IMR-90 (cell line): Measurements from ENCODE around the gene CDKN2C. TPM values are rescaled to one million over a fixed set of nuclear protein-coding genes. Genes with fewer than 3 reads are reported as not detected.

Source experiments
- ATAC-seq: fragments of 200-7000 bp; cut with Tn5 transposase; 2 replicates; pipeline ENCODE4 v1.9.1; 2020; ENCODE audit warnings: low read depth, mild to moderate bottlenecking, moderate library complexity
- BruUV-seq: library from RNA; stranded (reverse); fragments of 400-500 nt; replicated peaks from 2 replicates; lab custom pipeline; 2021; lab: Mats Ljungman, UMichigan
- CTCF ChIA-PET: fragments of 300-600 bp; formaldehyde crosslinking; extraction: SDS; loops from one replicate; lab custom pipeline; 2021; ENCODE audit warnings: antibody characterized with exemption; lab: Yijun Ruan, JAX
- POLR2A ChIA-PET: fragments of 300-600 bp; sonication (Branson Sonifier 250); formaldehyde crosslinking; loops from one replicate; lab custom pipeline; 2022; ENCODE audit warnings: antibody characterized with exemption; ENCODE audit not compliant: unreplicated experiment; lab: Charles Lee
- DNase-seq: peaks from one replicate; pipeline ENCODE4 v3.0.0; 2013
- H2AFZ ChIP-seq: replicated peaks from 2 replicates; pipeline ENCODE3; 2013; ENCODE audit warnings: low read length, mild to moderate bottlenecking; ENCODE audit not compliant: poor library complexity
- H2AK5ac ChIP-seq: 2 replicates; pipeline ENCODE4 v1.6.1; 2013; ENCODE audit warnings: low read depth, low read length, inconsistent platforms
- H2AK9ac ChIP-seq: replicated peaks from 2 replicates; pipeline ENCODE3; 2013; ENCODE audit warnings: mild to moderate bottlenecking, low read depth, low read length, moderate library complexity; ENCODE audit not compliant: poor library complexity
- H2BK120ac ChIP-seq: 2 replicates; pipeline ENCODE4 v1.6.1; 2013; ENCODE audit warnings: low read depth, low read length, inconsistent platforms
- H2BK15ac ChIP-seq: 3 replicates; pipeline ENCODE4 v1.6.1; 2013; ENCODE audit warnings: low read depth, low read length, inconsistent platforms
- H2BK20ac ChIP-seq: 2 replicates; pipeline ENCODE4 v1.6.1; 2013; ENCODE audit warnings: low read depth, mild to moderate bottlenecking, inconsistent platforms, low read length, moderate library complexity
- H2BK5ac ChIP-seq: 2 replicates; pipeline ENCODE4 v1.6.1; 2013; ENCODE audit warnings: mild to moderate bottlenecking, low read depth, low read length, inconsistent platforms; ENCODE audit not compliant: poor library complexity, severe bottlenecking
- H3K14ac ChIP-seq: replicated peaks from 2 replicates; pipeline ENCODE4 v1.6.1; 2013; ENCODE audit warnings: low read depth, low read length, inconsistent platforms
- H3K18ac ChIP-seq: 2 replicates; pipeline ENCODE4 v1.6.1; 2013; ENCODE audit warnings: low read depth, low read length, control low read depth
- H3K23ac ChIP-seq: 2 replicates; pipeline ENCODE4 v1.6.1; 2013; ENCODE audit warnings: low read depth, low read length, inconsistent platforms
- H3K27ac ChIP-seq: 2 replicates; pipeline ENCODE4 v1.5.1; 2013; ENCODE audit warnings: mild to moderate bottlenecking, control low read depth, low read length; ENCODE audit not compliant: insufficient read depth
- H3K27me3 ChIP-seq: 2 replicates; pipeline ENCODE4 v1.6.1; 2013; ENCODE audit warnings: low read length; ENCODE audit not compliant: control insufficient read depth, insufficient read depth
- H3K36me3 ChIP-seq: 2 replicates; pipeline ENCODE4 v1.6.1; 2013; ENCODE audit warnings: low read length, mixed read lengths; ENCODE audit not compliant: control insufficient read depth, insufficient read depth
- H3K4ac ChIP-seq: 2 replicates; pipeline ENCODE4 v1.6.1; 2013; ENCODE audit warnings: low read depth, low read length, inconsistent platforms
- H3K4me1 ChIP-seq: 2 replicates; pipeline ENCODE4 v1.6.1; 2013; ENCODE audit warnings: low read length, mixed read lengths; ENCODE audit not compliant: control insufficient read depth, insufficient read depth
- H3K4me2 ChIP-seq: 2 replicates; pipeline ENCODE4 v1.6.1; 2013; ENCODE audit warnings: low read depth, mild to moderate bottlenecking, control low read depth, low read length, moderate library complexity
- H3K4me3 ChIP-seq: 2 replicates; pipeline ENCODE4 v1.5.1; 2013; ENCODE audit warnings: low read depth, mild to moderate bottlenecking, control low read depth, low read length, moderate library complexity; ENCODE audit not compliant: insufficient read depth
- H3K56ac ChIP-seq: 2 replicates; pipeline ENCODE4 v1.6.1; 2013; ENCODE audit warnings: low read length, inconsistent platforms; ENCODE audit not compliant: insufficient read depth; ENCODE audit errors: extremely low read depth
- H3K79me1 ChIP-seq, 2 experiments: 2 replicates each; pipeline ENCODE4 v1.6.1; 2013; ENCODE audit warnings: low read length in 2 of 2, inconsistent platforms in 1 of 2, low read depth in 1 of 2
- H3K9ac ChIP-seq: 2 replicates; pipeline ENCODE4 v1.6.1; 2013; ENCODE audit warnings: low read depth, low read length, control low read depth
- H3K9me1 ChIP-seq: 2 replicates; pipeline ENCODE4 v1.6.1; 2013; ENCODE audit warnings: low read length, inconsistent platforms; ENCODE audit not compliant: insufficient read depth
- H3K9me3 ChIP-seq: 2 replicates; pipeline ENCODE4 v1.6.1; 2013; ENCODE audit warnings: low read length; ENCODE audit not compliant: control insufficient read depth, insufficient read depth
- H4K20me1 ChIP-seq: 2 replicates; pipeline ENCODE4 v1.6.1; 2013; ENCODE audit warnings: low read length, inconsistent platforms; ENCODE audit not compliant: insufficient read depth
- H4K5ac ChIP-seq: 2 replicates; pipeline ENCODE4 v1.6.1; 2013; ENCODE audit warnings: mild to moderate bottlenecking, low read depth, low read length, control low read depth
- H4K8ac ChIP-seq, 2 experiments: 2 replicates each; pipeline ENCODE4 v1.6.1; 2013; ENCODE audit warnings: low read depth in 2 of 2, low read length in 2 of 2, control low read depth in 1 of 2, inconsistent platforms in 1 of 2
- H4K91ac ChIP-seq: 2 replicates; pipeline ENCODE4 v1.6.1; 2013; ENCODE audit warnings: low read depth, low read length, inconsistent platforms; ENCODE audit not compliant: insufficient read depth
- BHLHE40 ChIP-seq: fragments of 150-350 bp; IDR thresholded peaks from 2 replicates; pipeline ENCODE4 v1.6.1; 2016; ENCODE audit warnings: mild to moderate bottlenecking, low read depth, low read length
- WGBS, 2 experiments: methylation state at CpG; one replicate each; pipeline versions ENCODE4 v1.1.5 to v1.1.7; 2013; ENCODE audit warnings: missing lambda C conversion rate in 2 of 2; ENCODE audit not compliant: insufficient read length in 1 of 2; ENCODE audit errors: extremely low coverage in 2 of 2; 5-methylcytosine and 5-hydroxymethylcytosine counted together
- dilution Hi-C: fragments of 300-500 bp; cut with HindIII; formaldehyde crosslinking; loops from one replicate; pipeline ENCODE4 v1.14.3; 2018; ENCODE audit warnings: low sequenced_read_pairs; ENCODE audit not compliant: unreplicated experiment
- in situ Hi-C: fragments of 300-500 bp; cut with MboI; formaldehyde crosslinking; loops from 3 replicates; pipeline ENCODE4 v1.14.3; 2019; ENCODE audit warnings: low sequenced_read_pairs, inconsistent platforms, mixed read lengths
- intact Hi-C: fragments of 100-400 bp; cut with micrococcal nuclease; formaldehyde crosslinking; loops from 2 replicates; pipeline ENCODE4 v1.10.0; 2022
- polyA plus RNA-seq, 3 experiments: library from polyadenylated mRNA; depleted of rRNA; stranded (reverse); fragments of >200 nt; gene quantifications; 2 replicates each; pipeline ENCODE4 v1.2.3, GENCODE V29; 2012; ENCODE audit warnings: low replicate concordance in 1 of 3
- total RNA-seq: library from RNA; depleted of rRNA; stranded (reverse); fragments of >200 nt; gene quantifications from 2 replicates; pipeline ENCODE4 v1.2.3, GENCODE V29; 2012

The CDKN2C gene
- total and polyA plus RNA-seq, 2 of the 4 experiments (the other 2 are of a cell fraction) = 14.3 to 15.5 TPM

DNA sequence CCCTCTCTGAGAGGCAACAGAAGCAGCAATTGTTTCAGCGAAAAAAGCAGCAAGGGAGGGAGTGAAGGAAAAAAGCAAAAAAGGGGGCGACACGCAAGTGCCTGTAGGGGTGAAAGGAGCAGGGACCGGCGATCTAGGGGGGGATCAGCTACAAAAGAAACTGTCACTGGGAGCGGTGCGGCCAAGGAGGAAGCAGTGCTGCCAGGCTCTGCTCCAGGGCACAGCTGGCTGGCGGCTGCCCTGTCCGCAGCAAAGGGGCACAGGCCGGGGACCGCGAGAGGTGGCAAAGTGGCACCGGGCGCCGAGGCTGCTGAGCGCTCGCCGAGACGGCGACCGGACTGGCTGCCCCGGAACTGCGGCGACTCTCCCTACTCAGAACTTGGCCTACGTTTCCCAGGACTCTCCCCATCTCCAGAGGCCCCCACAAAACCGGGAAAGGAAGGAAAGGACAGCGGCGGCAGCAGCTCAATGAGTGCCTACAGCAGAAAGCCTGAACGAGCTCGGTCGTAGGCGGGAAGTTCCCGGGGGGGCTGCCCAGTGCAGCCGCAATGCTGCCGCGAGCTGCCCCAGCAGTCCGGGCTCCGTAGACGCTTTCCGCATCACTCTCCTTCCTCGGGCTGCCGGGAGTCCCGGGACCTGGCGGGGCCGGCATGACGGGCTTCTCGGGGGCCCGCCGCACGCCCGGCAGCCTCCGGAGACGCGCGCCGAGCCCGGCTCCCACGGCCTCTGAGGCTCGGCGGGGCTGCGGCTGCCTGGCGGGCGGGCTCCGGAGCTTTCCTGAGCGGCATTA lies 1.0 kb upstream of the CDKN2C start:
- no peak overlapping the region for H2BK20ac ChIP-seq
- no peak overlapping the region for H4K5ac ChIP-seq
- no peaks in the 10 kb centered on the region; the same call in 1 of the 2 replicates for H3K36me3 ChIP-seq
- peak overlapping the region; percentile 10 for H3K18ac ChIP-seq
- H2AK9ac ChIP-seq = peak overlapping the region; percentile 48
- WGBS, 2 experiments = 1% methylated on average over 38 of the region's 65 CpGs; no CpG with 5 or more reads in 1 of the 2 experiments
- H4K20me1 ChIP-seq = no peaks in the 10 kb centered on the region; the same call in none of the 2 replicates
- H3K4me3 ChIP-seq = peak overlapping the region; percentile 88
- peak overlapping the region; percentile 64 for H3K4ac ChIP-seq
- no peaks in the 10 kb centered on the region for H3K9me3 ChIP-seq
- H3K9me1 ChIP-seq = no peaks in the 10 kb centered on the region
- H3K27ac ChIP-seq = peak overlapping the region; percentile 89
- peak overlapping the region; percentile 93 for H3K9ac ChIP-seq
- H3K27me3 ChIP-seq = no peaks in the 10 kb centered on the region
- BruUV-seq = no TSS peak
- no peak for TF ChIP-seq BHLHE40
- H3K23ac ChIP-seq = peak overlapping the region; percentile 93
- dilution Hi-C loops (no loop called here), in situ Hi-C loops (no loop called here), intact Hi-C loops (loop anchor here (1.0 to 2.0 kb wide), 3 partner anchors 7 to 220 kb away; no protein-coding TSS in a partner anchor)
- H2BK15ac ChIP-seq = no peak overlapping the region
- peaks cover 0 to 6% of the 10 kb centered on the region in 2 experiments; a peak in 2 of 4 replicates for H3K79me1 ChIP-seq
- peak overlapping the region; percentile 73 for H4K91ac ChIP-seq
- ATAC-seq = peak; percentile 6
- ChIA-PET POLR2A (no interaction called here), CTCF (interaction anchor here (0.6 to 1.3 kb wide), 2 partner anchors 223 to 398 kb away, joined by 3 read pairs; no protein-coding TSS in a partner anchor)
- peak overlapping the region; percentile 74 for H2BK5ac ChIP-seq
- peak overlapping the region; percentile 75; the same call in 1 of the 2 replicates for H2BK120ac ChIP-seq
- peak overlapping the region; percentile 87 for H3K4me2 ChIP-seq
- 0 out of 2 replicates have a peak overlapping the region, but pooled peaks have one; percentile 6 for H2AK5ac ChIP-seq
- H3K4me1 ChIP-seq = peaks cover 2% of the 10 kb centered on the region; the same call in 1 of the 2 replicates
- no peak for DNase-seq
- H3K14ac ChIP-seq = peak overlapping the region; percentile 75
- H4K8ac ChIP-seq = peak overlapping the region; percentile 15 to 18; a peak in 3 of 4 replicates
- peak overlapping the region; percentile 90 for H2AFZ ChIP-seq
- H3K56ac ChIP-seq = peak overlapping the region; percentile 86; the same call in 1 of the 2 replicates
